SKM-1 (cell line): Measurements from ENCODE around the gene AQP12A.

ENCODE experiments used
- DNase-seq: peaks from one replicate; lab custom pipeline; 2025; ENCODE audit not compliant: unreplicated experiment; lab: John Stamatoyannopoulos, UW

AQP12A gene

DNA sequence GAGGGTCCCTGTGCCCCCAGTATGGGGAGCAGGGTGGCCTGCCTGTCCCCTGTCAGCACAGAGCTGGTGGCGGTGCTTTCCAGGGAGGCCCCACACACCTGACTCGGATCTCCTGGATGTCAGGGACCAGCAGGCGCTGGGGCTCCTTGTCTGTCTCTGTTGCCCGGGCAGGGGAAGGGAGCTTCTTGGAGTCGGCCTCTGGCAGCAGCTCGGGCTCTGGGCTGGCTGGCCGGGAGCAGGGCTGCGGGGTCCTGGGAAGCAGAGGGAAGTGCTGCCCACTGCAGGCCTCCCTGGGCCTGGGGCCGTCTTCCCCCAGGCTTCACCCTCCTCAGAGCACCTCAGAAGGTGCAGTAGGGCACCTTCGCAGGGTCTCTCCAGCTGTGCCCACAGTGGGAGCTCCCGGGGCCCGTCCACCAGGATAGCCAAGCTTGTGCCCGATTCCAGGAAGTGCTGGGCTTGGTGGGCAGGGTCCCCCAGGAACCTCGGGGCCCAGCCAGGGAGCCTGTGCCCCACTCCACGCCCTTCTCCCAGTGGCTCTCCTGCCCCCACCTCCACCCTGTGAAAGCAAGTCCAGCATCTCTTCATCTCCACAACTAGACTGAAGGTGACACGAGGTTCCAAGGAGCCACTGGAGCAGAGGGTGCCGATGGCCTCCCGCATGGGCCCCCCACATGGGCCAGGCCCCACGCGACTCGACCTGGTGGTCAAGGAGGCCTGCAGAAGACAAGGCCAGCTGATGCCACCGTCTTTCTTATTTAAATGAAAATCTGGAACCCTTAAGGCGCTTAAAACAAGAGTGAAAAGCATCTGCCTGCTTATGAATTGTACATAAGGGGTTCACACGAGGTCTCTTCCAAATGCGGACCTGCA lies 28.2 kb downstream of the AQP12A start:
- DNase-seq = no peak

DNA sequence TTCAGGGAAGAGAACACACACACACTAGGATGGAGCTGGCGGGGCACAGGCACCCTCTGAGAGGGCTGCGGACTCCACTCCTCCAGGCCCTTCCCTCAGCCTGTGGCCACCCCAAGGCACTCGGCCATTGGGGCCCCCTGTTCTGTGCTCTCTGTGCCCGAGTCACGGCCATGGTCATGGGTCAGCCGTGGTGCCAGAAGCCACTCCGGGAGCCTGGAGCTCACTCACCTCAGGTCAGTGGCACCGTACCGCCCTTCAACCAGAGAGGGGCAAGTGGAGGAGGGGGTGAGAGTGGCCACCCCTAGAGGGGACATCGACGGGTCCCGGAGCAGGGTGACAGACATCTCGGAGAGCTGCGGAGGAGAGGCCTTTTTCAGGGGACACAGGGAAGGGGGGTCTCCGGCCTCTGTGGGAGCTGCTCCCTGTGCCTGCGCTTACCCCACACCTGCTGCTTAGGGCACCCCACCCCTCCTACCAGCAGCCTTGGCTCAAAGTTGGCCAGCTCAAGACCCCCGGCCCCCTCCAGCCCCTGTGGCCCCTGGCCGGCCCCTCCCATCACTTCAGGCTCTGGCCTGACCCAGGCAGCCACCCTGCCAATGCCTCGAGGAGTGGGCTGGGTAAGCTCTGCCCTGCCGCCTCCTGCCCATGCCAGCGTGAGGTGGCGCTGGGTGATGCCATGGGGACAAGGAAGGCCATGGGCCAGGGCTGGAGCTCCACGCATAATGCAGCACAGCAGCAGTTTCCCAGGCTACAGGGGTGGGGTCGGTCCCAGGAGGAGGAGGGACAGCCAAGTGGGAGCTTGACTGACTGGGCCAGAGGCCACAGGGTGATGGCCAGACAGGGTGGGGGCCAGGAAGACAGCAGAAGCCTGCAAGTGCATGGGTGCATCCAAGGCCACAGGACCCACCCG lies 29.3 kb downstream of the AQP12A start:
- DNase-seq = no peak

DNA sequence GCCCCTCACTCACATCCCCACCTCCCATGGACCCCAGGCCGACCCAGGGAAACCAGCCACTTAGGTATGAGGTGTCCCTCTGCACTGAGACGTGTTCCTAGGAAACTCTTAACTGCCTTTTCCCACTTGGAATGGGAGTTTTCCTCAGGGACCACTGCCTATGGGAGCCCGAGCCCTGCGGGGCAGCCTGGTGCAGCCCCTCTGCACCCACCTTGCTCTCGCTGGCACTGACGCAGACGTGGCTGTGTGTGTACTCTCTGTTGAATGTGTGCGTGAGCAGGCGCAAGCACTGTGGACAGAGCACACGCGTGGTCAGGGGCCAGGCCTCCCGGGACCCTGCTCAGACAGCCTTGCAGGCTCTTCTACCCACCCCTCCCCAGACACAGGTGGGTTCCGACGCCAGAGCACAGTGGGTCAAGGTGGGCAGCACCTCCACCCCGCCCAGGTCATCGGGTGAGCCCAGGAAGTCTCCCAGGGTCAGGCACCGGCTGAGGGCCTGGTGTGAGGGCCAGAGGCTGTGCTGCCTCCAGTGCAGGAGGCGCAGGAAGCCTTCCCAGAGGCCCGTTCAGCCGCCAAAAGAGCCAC lies 30.0 kb downstream of the AQP12A start:
- no peak for DNase-seq

DNA sequence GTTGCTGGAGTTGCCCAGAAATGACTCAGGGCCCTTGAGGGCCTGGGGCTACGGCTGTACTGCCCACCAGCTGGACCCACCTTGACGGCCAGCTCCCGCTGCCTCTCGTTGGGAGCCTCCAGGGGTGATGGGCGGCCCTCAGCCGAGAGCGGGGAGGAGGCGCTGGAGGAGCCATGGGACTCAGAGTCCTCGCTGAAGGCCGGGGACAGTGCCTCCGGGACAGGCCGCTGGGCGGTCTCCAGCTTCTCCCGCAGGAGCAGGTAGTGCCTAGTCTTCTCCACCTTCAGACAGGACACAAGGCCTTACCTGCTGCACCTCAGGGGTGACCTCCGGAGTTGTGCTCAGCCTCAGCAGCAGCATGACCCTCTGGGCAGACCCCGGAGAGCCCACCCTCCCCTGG lies 30.7 kb downstream of the AQP12A start:
- no peak for DNase-seq

DNA sequence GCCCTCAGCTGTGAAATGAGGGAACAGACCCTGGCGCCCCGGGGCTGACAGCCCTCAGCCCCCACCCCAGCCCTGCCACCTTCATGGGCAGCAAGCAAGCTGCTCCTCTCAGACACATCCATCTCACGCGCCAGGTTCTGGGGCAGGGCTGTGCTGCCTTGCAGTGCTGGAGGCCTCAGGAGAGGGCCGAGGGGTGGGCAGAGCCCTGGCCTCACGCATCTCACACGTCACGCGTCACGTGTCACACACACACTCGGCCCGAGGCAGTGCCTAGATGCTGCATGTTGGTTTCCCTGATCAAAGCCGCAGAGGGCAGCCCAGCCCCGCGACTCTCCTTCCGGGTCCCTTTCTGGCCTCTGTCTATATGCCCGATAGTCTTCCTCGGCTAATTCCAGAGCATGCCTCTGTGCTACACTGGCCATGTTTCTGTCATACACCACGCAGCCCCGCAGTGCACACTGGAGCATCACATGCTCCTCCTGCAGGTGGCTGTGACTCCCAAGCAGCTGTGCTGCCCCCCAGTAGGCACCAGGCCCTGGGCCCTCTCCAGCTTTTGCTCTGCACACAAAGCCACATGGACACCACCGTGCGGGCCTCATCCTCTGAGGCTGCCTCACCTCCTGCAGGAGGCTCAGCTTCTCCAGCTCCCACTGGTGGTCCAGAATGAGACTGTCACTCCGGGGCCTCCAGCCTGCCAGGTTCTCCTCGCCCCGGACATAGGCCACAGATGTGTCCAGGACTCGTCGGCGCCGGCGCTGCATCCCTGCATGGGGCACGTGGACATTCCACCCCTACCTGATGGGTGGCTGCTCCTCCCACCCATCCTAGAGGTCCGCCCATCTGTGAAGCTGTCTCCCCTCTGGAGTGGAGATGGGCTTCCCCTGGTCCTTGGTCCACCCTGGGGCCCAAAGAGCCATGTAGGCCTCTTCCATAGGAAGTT lies 31.4 kb downstream of the AQP12A start:
- no peak for DNase-seq

DNA sequence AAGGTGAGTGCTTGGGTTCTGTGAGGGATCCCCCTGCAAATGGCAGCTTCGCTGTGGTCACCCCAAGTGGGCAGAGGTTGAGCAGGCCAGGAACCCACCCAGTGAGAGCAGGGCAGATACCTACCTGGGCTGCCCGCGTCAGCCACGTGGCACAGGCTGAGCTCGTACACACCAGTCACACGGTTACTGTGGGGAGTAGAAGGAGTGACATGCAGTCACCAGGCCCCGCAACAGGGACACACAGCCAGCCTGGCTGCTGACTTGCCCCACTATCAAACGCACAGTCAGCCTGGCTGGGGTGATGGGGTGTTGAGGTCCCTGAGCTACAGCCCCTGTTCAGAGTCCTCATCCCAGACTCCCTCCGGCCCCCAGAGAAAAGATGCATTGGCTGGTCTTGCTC lies 32.2 kb downstream of the AQP12A start:
- DNase-seq = no peak

DNA sequence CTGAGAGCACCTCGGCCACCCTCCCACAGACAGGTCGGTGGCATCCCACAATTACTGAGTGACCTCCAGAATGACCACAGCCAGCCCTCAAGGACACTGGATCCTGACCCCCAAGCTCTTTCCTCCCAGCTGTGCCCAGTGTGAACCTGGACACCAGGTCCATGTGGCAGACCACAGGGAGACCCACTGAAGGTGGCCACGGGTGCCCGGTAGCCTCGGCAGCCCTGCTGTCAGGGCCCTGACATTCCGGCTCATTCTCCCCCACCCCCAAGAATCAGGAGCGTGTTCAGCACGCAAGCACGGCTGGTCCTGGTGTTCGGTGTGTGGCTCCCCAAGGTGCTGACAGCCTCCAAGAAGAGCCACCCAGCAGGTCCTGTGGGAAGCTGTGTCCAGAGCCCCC lies 32.8 kb downstream of the AQP12A start:
- DNase-seq = no peak

DNA sequence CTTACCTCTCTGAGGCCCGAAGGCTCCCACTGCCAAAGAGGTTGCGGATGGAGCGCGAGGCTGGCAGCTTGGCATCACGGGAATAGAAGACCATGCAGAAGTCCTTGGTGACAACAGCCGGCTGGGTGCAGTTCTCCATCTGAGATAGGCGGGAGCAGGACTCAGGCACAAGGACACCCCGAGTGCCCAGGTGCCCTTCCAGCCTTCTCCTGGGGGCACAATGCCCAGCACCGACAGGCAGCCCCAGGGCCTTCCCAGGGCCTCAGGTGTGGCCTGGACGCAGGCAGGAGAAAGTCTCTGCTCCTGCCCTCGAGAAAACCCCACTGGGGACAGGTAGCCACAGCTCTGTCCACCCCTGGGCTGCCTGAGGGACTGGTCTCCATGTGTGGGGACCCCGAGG lies 33.6 kb downstream of the AQP12A start:
- DNase-seq = no peak

DNA sequence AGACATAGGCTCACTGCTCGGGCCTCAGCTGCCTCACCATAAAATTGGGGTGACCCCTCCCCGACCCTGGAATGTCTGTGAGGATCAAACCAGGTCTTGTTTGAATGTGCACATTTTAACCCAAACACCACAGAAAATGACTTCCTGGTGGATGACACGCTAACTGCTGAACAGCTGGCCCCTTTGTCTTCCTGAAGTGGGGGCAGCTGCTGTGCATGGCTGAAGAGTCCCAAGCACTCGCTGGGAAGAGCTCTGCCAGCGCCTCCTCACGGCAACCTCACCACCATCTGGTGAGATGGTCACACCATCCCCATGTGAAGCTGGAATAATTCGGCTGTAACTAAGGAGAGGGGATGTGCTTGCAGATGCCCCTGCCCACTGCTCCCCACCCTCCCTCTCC lies 34.0 kb downstream of the AQP12A start:
- DNase-seq = no peak

DNA sequence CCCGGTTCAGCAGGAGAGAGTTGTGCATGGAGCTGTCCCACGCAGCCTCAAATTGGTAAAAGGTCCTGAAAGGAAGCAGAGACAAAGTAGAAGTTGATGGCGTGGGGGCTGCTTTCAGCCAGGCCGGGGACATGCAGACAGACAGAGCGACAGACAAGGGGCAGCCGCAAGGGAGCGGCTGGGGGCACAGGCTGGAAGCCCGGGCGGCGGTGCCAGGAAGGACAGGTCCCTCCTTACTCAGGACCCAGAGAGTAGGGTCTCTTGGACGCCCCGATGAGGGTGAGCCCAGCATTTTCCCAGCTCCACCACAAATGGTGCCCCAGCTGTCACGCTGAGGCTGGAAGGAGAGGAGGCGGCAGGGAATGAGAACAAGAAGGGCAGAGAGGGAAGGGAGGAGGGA lies 35.2 kb downstream of the AQP12A start:
- no peak for DNase-seq

DNA sequence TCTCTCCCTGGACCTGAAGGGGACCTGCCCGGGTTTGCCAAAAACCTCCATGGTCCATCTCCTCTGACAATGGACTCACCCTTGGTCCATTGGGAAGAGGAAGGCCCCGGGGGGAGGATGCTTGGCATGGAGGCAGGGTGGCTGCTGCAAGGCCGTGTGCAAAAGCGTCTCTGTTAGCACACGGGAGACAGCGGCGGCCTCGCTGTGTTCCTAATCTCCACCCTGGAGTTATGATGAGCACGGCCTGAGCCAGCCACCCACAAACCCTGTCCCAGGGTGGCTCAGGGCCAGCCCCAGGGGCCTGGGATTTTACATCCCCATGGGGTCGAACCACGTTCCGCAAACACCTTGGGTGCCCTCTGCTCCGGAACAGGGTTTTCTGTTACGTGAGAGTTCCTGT lies 35.8 kb downstream of the AQP12A start:
- no peak for DNase-seq

DNA sequence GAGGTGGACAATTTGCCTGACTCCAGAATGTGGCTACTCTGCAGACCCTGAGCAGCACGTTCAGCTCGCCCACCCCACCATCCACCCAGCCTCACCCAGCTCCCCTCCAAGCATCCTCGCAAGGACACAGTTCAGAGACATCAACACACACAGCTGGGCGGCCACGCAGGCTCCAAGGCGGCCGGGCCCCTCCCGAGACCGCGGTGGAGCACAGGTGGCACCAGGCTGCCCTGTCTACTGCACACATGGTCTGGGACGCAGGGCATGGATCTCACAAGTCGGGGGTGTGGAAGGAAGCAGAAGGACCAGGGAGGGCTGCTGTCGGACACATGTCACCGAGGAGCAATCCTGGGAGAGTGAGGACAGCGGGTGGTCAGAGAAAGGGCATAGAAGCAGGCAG lies 36.2 kb downstream of the AQP12A start:
- DNase-seq = no peak

DNA sequence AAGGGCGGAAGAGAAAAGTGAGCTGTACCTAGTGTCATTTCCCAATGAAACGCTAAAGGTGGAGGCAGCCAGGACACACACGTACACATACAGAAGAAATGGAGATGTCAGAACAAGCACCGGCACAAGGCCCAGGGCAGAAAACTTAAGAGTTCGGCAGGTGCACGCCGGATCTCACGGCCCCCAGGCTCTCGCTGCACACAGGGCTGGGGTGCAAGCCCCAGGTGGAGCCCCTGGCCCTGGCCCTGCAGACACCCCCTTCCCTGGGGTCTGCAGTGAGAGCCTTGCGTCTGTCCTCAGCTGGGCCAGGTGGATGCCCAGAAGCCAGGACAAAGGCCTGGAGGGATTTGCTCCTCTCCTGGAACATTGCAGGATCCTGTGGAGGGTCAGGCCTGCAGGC lies 36.7 kb downstream of the AQP12A start:
- no peak for DNase-seq

DNA sequence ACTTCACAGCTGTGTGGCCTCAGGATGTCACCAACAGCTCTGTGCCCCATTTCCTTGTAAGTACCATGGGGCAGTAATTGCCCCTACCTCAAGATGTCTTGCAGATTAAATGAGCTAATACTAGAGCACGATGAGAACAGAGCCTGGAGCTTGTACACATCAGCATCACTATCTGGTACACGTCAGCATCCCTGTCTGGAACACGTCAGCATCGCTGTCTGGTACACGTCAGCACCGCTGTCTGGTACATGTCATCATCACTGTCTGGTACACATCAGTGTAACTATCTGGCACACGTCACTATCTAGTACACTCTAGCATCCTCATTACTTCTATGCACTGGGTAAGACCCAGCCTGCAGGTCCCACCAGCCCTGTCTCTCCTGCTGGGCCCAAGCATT lies 37.2 kb downstream of the AQP12A start:
- no peak for DNase-seq

DNA sequence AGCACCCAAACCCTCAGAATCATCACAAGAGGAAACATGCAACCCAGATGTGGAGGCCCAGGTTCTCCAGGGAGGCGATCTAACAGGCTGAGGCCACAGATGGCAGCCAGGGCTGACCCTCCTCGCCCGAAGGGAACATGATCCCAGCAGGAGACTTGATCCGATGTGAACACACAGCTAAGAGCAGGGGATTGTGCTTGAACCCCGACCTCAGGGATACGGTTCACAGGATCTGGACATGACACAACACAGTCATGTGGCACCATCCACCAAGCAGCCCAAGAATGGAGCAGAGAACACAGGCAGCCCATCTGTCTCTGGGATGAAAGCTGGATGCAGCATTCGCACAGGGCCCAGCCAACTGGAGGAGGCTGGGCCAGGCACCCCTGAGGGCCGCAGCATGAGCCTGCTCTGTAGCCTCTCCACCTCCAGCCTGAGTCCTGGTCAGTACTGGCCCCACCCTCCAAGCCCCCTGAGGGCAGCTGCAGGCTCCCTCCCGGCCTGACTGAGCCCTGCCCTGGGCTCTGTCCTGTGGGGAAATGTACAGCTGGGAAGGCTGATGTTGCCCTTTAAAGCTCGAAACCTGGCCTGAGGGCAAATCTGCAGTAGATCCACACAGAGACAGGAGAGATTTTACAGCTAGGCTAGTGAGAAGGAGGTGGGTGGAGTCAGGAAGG lies 39.0 kb downstream of the AQP12A start:
- DNase-seq = no peak

DNA sequence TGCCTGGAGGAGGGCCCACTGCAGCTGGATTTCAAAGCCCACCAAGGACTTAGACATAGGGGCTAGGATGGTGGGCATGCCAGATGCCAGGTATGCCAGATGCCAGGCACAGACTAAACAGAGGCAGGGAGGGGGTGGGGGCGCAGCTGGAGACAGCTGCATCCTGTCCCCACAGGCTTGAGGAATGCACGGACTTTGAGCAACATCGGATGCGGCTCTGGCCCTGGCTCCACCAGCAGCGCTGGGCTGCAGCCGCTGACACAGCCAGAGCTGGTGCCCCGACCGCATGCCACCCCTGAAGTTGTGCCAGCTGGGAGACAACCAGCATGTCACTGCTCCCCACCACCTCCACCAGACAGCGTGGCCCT lies 39.5 kb downstream of the AQP12A start:
- DNase-seq = no peak

DNA sequence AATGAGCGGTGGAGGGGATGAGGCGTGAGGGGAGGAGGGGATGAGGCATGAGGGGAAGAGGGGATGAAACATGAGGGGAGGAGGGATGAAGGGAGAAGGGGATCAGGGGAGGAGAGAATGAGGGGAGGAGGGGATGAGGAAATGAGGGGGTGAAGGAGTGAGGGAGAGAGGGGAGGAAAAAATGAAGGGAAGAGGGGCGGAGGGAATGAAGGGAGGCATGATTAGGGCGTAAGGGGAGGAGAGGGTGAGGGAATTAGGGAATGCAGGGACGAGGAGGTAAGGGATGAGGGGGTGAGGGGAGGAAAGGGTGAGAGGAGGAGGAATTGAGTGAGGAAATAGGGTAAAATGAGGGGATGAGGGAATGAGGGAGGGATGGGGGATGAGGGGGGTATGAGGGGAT lies 40.5 kb downstream of the AQP12A start:
- DNase-seq = no peak

DNA sequence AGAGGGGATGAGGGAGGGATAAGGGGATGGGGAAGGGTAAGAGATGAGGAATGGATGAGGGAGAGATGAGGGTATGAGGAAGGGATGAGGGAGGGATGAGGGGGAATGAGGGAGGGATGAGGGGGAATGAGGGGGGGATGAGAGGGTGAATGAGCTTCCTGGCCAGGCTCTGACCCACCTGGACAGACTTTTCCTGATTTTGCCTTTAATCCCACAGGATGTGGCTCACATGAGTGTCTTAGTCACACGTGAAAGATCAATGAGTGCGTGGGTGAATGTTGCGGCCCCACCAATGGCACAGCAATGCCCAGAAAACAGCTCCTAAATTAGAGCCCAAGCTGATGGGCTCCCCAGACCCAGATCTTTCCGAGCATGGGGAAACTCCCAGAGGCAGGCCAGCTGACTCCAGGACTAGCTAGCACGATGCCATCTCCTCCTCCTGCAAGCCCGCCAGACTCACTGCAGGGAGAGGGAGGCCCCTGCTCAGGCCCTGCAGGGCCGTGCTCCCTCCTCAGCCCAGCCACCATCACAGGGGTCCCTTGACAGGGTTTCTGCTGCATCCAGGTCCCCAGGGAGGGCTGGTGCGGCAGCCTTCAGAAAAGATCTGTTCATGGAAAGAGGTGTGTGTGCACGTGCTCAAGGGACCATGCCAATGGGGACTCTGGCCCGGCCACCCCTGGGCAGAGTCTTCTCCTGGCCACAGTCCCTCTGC lies 41.4 kb downstream of the AQP12A start:
- no peak for DNase-seq

DNA sequence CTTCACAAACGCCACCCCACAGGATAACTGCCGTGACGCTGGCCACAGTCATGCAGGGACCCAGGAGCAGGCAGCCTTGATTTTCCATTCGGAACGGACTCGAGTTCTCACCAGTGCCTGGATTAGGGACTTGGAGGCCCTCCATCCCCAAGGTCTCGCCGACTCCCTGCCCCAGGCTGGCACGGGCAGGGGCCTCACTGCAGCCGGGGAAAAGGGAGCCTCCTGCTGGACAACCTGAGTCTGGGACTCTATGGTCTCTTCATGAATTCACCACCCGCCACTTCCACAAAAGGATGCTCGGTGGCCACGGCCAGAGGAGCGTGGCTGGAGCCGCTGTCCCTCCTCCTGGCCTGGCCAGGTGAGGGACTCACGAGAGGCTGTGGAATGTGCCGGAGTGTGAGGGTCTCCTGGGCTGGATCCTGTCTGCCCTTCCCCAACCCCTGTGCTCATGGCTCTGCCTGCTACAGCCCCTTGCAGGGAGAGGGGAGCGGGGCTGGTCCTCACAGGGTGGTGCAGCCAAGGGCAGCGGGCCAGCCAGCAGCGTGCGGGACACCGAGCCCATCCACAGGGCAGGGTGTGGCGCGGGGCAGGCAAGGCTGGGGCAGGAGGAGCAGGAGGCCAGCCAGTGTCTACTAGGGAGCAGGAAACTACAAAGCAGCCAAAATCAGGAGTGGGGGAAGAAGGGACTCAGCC lies 42.3 kb downstream of the AQP12A start:
- peak; percentile 6 for DNase-seq
